Measurements from ENCODE around the gene LRIT3. TPM values are rescaled to one million over a fixed set of nuclear protein-coding genes. Genes with fewer than 3 reads are reported as not detected.

The LRIT3 gene, protein sequence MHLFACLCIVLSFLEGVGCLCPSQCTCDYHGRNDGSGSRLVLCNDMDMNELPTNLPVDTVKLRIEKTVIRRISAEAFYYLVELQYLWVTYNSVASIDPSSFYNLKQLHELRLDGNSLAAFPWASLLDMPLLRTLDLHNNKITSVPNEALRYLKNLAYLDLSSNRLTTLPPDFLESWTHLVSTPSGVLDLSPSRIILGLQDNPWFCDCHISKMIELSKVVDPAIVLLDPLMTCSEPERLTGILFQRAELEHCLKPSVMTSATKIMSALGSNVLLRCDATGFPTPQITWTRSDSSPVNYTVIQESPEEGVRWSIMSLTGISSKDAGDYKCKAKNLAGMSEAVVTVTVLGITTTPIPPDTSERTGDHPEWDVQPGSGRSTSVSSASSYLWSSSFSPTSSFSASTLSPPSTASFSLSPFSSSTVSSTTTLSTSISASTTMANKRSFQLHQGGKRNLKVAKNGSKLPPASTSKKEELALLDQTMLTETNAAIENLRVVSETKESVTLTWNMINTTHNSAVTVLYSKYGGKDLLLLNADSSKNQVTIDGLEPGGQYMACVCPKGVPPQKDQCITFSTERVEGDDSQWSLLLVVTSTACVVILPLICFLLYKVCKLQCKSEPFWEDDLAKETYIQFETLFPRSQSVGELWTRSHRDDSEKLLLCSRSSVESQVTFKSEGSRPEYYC
- total RNA-seq (2014; rRNA removed; shearing (Covaris generic)), result 0.10 and 0.13 TPM in 2 replicates
- total RNA-seq (2022), result 0.09 and 0.11 TPM in 2 replicates
- percentile 22 among the genes with signal in this experiment for Bru-seq, nascent RNA
- BruChase-seq, experiment 1, labeled RNA remaining after a 6-hour chase, result percentile 24 among the genes with signal in this experiment
- percentile 30 among the genes with signal in this experiment for BruChase-seq, experiment 2, labeled RNA remaining after a 2-hour chase
- long read RNA-seq, result 0 reads

DNA sequence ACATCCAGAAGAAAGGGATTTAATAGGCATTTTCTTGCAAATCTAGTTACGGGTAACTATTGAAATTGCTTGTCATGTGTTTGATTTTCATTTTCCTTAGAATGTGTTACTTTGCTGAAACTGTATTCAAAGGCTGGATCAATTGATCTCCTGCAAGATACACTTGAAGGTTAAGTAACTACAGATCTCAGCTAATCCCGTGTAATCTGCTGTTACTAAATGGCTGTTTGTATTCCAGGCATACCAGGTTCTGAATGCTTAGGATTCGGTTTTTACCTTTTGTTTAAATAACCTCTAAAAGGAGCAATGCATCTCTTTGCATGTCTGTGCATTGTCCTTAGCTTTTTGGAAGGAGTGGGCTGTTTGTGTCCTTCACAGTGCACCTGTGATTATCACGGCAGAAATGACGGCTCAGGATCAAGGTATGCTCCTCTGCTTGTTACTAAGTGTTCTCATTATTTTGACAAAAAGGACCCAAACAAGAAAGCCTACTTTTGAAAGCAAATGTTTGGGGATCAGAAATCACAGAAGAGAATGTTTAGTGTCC lies at the start of gene LRIT3:
Gene LRIT3, plus strand, starts transcription at position 212 of the 547 bp plus-strand sequence. Its CDS starts 95 bp downstream, at position 307.
- Histone ChIP-seq H3K9me3 (ENCODE audit: low read length) (no peaks in the 10 kb centered on the region), H2AFZ (ENCODE audit: low read length) (no peak within 1 kb of the TSS), H3K27ac (ENCODE audit: low read depth, low read length, poor library complexity, severe bottlenecking) (no peak within 1 kb of the TSS), H3K4me2 (ENCODE audit: low read length) (no peak within 1 kb of the TSS), H3K4me3 (ENCODE audit: low read depth, low read length, poor library complexity, severe bottlenecking) (no peak within 1 kb of the TSS), H3K36me3 (ENCODE audit: insufficient read depth, low read length) (no peaks in the 10 kb centered on the region), H3K79me2 (ENCODE audit: insufficient read depth, low read depth, low read length) (no peaks in the 10 kb centered on the region), H3K4me1 (ENCODE audit: insufficient read depth, low read length, poor library complexity, severe bottlenecking) (no peaks in the 10 kb centered on the region), H3K9me2 (ENCODE audit: insufficient read depth, low read length) (no peaks in the 10 kb centered on the region), H4K20me1 (ENCODE audit: insufficient read depth, low read length) (no peaks in the 10 kb centered on the region)
- intact Hi-C loops (cut with micrococcal nuclease; ENCODE audit: unreplicated experiment), result no loop called here
- POLR2A ChIA-PET, result interaction anchor here (1.4 kb wide), 1 partner anchor 58 kb away, joined by 4 read pairs; no protein-coding TSS in a partner anchor
- no peak for DNase-seq (ENCODE audit: low spot score)
- BruUV-seq (replicated peaks), result no TSS peak
- CTCF ChIA-PET (ENCODE audit: unreplicated experiment), result no interaction called here
- TF ChIP-seq EZH2phosphoT487 (IDR thresholded peaks at IDR 0.05; ENCODE audit: borderline replicate concordance, low read depth, low read length), result no peak
- TF ChIP-seq, protein P1, sequence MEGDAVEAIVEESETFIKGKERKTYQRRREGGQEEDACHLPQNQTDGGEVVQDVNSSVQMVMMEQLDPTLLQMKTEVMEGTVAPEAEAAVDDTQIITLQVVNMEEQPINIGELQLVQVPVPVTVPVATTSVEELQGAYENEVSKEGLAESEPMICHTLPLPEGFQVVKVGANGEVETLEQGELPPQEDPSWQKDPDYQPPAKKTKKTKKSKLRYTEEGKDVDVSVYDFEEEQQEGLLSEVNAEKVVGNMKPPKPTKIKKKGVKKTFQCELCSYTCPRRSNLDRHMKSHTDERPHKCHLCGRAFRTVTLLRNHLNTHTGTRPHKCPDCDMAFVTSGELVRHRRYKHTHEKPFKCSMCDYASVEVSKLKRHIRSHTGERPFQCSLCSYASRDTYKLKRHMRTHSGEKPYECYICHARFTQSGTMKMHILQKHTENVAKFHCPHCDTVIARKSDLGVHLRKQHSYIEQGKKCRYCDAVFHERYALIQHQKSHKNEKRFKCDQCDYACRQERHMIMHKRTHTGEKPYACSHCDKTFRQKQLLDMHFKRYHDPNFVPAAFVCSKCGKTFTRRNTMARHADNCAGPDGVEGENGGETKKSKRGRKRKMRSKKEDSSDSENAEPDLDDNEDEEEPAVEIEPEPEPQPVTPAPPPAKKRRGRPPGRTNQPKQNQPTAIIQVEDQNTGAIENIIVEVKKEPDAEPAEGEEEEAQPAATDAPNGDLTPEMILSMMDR (conservative IDR thresholded peaks at IDR 0.05; ENCODE audit: low read length), result no peak

DNA sequence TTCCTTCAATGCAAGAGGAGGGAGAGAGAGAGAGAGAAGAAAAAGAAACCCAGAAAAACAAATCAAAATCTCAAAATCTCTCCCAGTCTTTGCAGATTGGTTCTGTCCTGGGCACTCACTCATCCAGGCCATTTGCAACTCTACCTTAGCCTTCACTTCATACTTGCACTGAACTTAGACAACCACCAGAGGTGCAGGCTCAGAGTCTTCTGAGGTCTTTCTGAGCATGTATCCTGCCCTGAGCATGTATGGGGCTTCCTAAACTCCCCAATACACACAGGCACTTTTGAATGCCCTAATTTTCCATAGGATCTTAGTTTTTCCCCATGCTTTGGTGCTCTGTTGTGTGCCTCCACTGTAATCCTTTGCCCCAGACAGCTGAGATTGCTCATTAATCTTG lies 49.0 kb upstream of the LRIT3 start:
- H3K4me2 ChIP-seq (ENCODE audit: low read length), result no peak overlapping the region
- H3K27ac ChIP-seq (ENCODE audit: low read depth, low read length, poor library complexity, severe bottlenecking), result no peak overlapping the region
- no peaks in the 10 kb centered on the region for H3K9me2 ChIP-seq (ENCODE audit: insufficient read depth, low read length)
- CTCF ChIA-PET (ENCODE audit: unreplicated experiment), result no interaction called here
- intact Hi-C loops (cut with micrococcal nuclease; ENCODE audit: unreplicated experiment), result no loop called here
- no peak overlapping the region for H3K4me3 ChIP-seq (ENCODE audit: low read depth, low read length, poor library complexity, severe bottlenecking)
- no TSS peak for BruUV-seq (replicated peaks)
- H3K79me2 ChIP-seq (ENCODE audit: insufficient read depth, low read depth, low read length), result no peaks in the 10 kb centered on the region
- POLR2A ChIA-PET, result no interaction called here
- TF ChIP-seq, protein P1 (conservative IDR thresholded peaks at IDR 0.05; ENCODE audit: low read length), result no peak
- TF ChIP-seq EZH2phosphoT487 (IDR thresholded peaks at IDR 0.05; ENCODE audit: borderline replicate concordance, low read depth, low read length), result no peak
- no peak for DNase-seq (ENCODE audit: low spot score)
- no peaks in the 10 kb centered on the region for H4K20me1 ChIP-seq (ENCODE audit: insufficient read depth, low read length)
- no peaks in the 10 kb centered on the region for H3K36me3 ChIP-seq (ENCODE audit: insufficient read depth, low read length)
- no peaks in the 10 kb centered on the region for H3K4me1 ChIP-seq (ENCODE audit: insufficient read depth, low read length, poor library complexity, severe bottlenecking)
- 0 out of 2 replicates have a peak, but pooled peaks cover 6% of the 10 kb centered on the region for H3K9me3 ChIP-seq (ENCODE audit: low read length)
- no peak overlapping the region for H2AFZ ChIP-seq (ENCODE audit: low read length)

All from OCI-LY7 (cell line).